ENCODE results near the gene MCF2L2. TPM values are rescaled to one million over a fixed set of nuclear protein-coding genes. Genes with fewer than 3 reads are reported as not detected.

Gene MCF2L2
- total and polyA plus RNA-seq, 9 of the 15 experiments (the other 6 are each of a cell fraction or from before 2014, with no cell fraction given), result 0.56 to 4.2 (median 3.0) TPM

- TF ChIP-seq ARID1B (IDR thresholded peaks at IDR 0.05), result peak; percentile 39; the same call in 1 of the 2 replicates
- TF ChIP-seq ZNF668 (CRISPR knock-in tag; IDR thresholded peaks at IDR 0.05), result no peak
- TF ChIP-seq POU5F1 (IDR thresholded peaks at IDR 0.05; ENCODE audit: borderline replicate concordance, low read depth, low read length, partially characterized antibody), result no peak
- TF ChIP-seq ESRRB (CRISPR knock-in tag; IDR thresholded peaks at IDR 0.05; ENCODE audit: borderline replicate concordance), result no peak
- no peak for TF ChIP-seq NFYB (IDR thresholded peaks at IDR 0.05; ENCODE audit: extremely low read depth, insufficient read length)
- TF ChIP-seq KAT7 (CRISPR knock-in tag; IDR thresholded peaks at IDR 0.05; ENCODE audit: borderline replicate concordance), result no peak
- TF ChIP-seq ZNF431 (CRISPR knock-in tag; IDR thresholded peaks at IDR 0.05), result no peak
- TF ChIP-seq ARID3A (IDR thresholded peaks at IDR 0.05; ENCODE audit: borderline replicate concordance, low read depth, low read length), result no peak
- no peak for TF ChIP-seq TCF3 (CRISPR knock-in tag; IDR thresholded peaks at IDR 0.05)
- TF ChIP-seq ZNF282 (CRISPR knock-in tag; IDR thresholded peaks at IDR 0.05), result no peak
- no peak for TF ChIP-seq HSF4 (CRISPR knock-in tag; IDR thresholded peaks at IDR 0.05; ENCODE audit: borderline replicate concordance)
- TF ChIP-seq NFIX (CRISPR knock-in tag; IDR thresholded peaks at IDR 0.05; ENCODE audit: low read depth), result no peak
- TF ChIP-seq ASH1L (IDR thresholded peaks at IDR 0.05; ENCODE audit: borderline replicate concordance, low read depth, partially characterized antibody), result no peak
- no peak for TF ChIP-seq USF2 (CRISPR knock-in tag; IDR thresholded peaks at IDR 0.05)
- TF ChIP-seq STAT5A (IDR thresholded peaks at IDR 0.05; ENCODE audit: borderline replicate concordance, low read length), result no peak
- TF ChIP-seq ZNF830 (CRISPR knock-in tag; IDR thresholded peaks at IDR 0.05), result no peak
- no peak for TF ChIP-seq NFIC (IDR thresholded peaks at IDR 0.05)
- TF ChIP-seq ELK1 (CRISPR knock-in tag; IDR thresholded peaks at IDR 0.05), result no peak
- no peak for TF ChIP-seq GABPB2 (CRISPR knock-in tag; conservative IDR thresholded peaks at IDR 0.05)
- TF ChIP-seq E2F5 (CRISPR knock-in tag; IDR thresholded peaks at IDR 0.05), result no peak
- TF ChIP-seq KAT8 (IDR thresholded peaks at IDR 0.05; ENCODE audit: low read depth), result no peak
- no peak for TF ChIP-seq MLX (CRISPR knock-in tag; conservative IDR thresholded peaks at IDR 0.05)
- TF ChIP-seq ZNF197 (CRISPR knock-in tag; IDR thresholded peaks at IDR 0.05; ENCODE audit: low read depth), result no peak
- TF ChIP-seq SIN3B (IDR thresholded peaks at IDR 0.05; ENCODE audit: low read depth), result no peak
- TF ChIP-seq NONO (IDR thresholded peaks at IDR 0.05; ENCODE audit: low read depth in 2 of 2, low read length in 1 of 2), result no peak
- no peak for TF ChIP-seq MCM5 (IDR thresholded peaks at IDR 0.05; ENCODE audit: low read depth)
Observed at GRCh38 chr3:183400352-183400751, 28.1 kb downstream of the MCF2L2 start (continued).
